Aorta (tissue), 5 donors: ENCODE data around the gene TRAF5. TPM values are rescaled to one million over a fixed set of nuclear protein-coding genes. Genes with fewer than 3 reads are reported as not detected.
"Not testable (repeated sequence)": the region's sequence is repeated elsewhere in the genome, so short reads cannot be mapped to it uniquely, and the experiment has no call there.

Experiments
- ATAC-seq: fragments of 200-7000 bp; cut with Tn5 transposase; one replicate; pipeline ENCODE4 v1.9.1; 2022; ENCODE audit warnings: moderate library complexity; ENCODE audit not compliant: low FRiP score
- DNase-seq, 2 donors: peaks; one replicate each; pipeline ENCODE4 v3.0.0-alpha.2; 2020
- H3K27ac ChIP-seq, 2 donors: one replicate each; pipeline ENCODE4 v1.5.1; 2013; ENCODE audit warnings: low read length in 2 of 2, mild to moderate bottlenecking in 2 of 2, moderate library complexity in 2 of 2, control low read depth in 1 of 2, inconsistent platforms in 1 of 2, low read depth in 1 of 2
- H3K27me3 ChIP-seq, 2 donors: one replicate each; pipeline ENCODE4 v1.6.1; 2013; ENCODE audit warnings: control low read depth in 1 of 2, low read length in 1 of 2, mild to moderate bottlenecking in 1 of 2, moderate library complexity in 1 of 2; ENCODE audit not compliant: insufficient read depth in 2 of 2, control insufficient read depth in 1 of 2
- H3K36me3 ChIP-seq, 2 donors: one replicate each; pipeline ENCODE4 v1.6.1; 2013; ENCODE audit warnings: control low read depth in 1 of 2, low read length in 1 of 2, mild to moderate bottlenecking in 1 of 2; ENCODE audit not compliant: insufficient read depth in 2 of 2, control insufficient read depth in 1 of 2
- H3K4me1 ChIP-seq, 2 donors: one replicate each; pipeline ENCODE4 v1.6.1; 2013; ENCODE audit warnings: low read length in 2 of 2, control low read depth in 1 of 2, mild to moderate bottlenecking in 1 of 2, moderate library complexity in 1 of 2; ENCODE audit not compliant: insufficient read depth in 2 of 2, control insufficient read depth in 1 of 2
- H3K4me3 ChIP-seq, 2 donors: one replicate each; pipeline ENCODE4 v1.5.1; 2013; ENCODE audit warnings: low read length in 2 of 2, control low read depth in 1 of 2, mild to moderate bottlenecking in 1 of 2
- H3K9me3 ChIP-seq: one replicate; pipeline ENCODE4 v1.6.1; 2013; ENCODE audit warnings: mild to moderate bottlenecking, low read length; ENCODE audit not compliant: control insufficient read depth
- WGBS, 2 donors: extraction: QIAGEN DNeasy Blood & Tissue Kit; methylation state at CpG; one replicate each; pipeline ENCODE4 v1.1.7; 2013; 5-methylcytosine and 5-hydroxymethylcytosine counted together
- intact Hi-C, 2 donors: fragments of 100-400 bp; cut with DNase I; formaldehyde crosslinking; loops; one replicate each; pipeline versions ENCODE4 v1.14.2 to v1.15.0; 2022
- polyA plus RNA-seq, 2 donors: library from polyadenylated mRNA; stranded (reverse); fragments of 200-250 nt; gene quantifications; one replicate each; pipeline ENCODE4 v1.2.3, GENCODE V29; 2013
- total RNA-seq, 2 donors: library from RNA; stranded (reverse); fragmentation: NEBNext Ultra II Directional; extraction: Animal tissue kit (Norgen Biotek cat#: 25700); gene quantifications; one replicate each; pipeline ENCODE4 v1.2.1, GENCODE V29; 2021
- donor health status: healthy with polysubstance abuse.
- donor health status: Bipolar disorder and iron deficiency.
- donor health status: DM: no; HTN: no; CAD: no.
- donor health status: DM: no; HTN: no; CAD: no.
- donor health status: DM: yes; HTN: yes; CAD: no.

The TRAF5 gene
- total and polyA plus RNA-seq, 4 donors = 9.0 to 59.5 (median 53.2) TPM

DNA sequence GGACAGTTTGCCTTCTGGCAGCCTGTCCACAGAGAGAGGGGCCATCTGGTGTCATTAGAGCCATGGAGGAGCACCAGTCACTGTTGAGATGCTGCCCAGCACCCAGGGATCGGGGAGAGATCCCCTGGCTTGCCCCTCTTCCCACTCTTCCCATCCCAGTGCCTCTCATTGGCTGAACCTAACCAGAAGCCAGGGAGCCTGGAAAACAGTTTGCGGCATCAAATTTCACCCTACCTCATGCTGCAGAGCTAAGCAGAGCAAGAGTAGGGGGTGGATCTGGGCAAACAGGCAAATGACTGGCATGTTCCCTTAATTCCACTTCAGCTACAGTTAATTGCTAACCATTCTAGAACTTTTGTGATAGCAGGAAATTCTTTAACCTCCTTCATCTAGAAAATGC, 19.1 kb downstream of the TRAF5 start:
- H3K4me3 ChIP-seq = no peak overlapping the region
- intact Hi-C loops = no loop called here
- H3K36me3 ChIP-seq = no peaks in the 10 kb centered on the region
- no peak overlapping the region for H3K27ac ChIP-seq
- DNase-seq (no peak), ATAC-seq (no peak)
- no peaks in the 10 kb centered on the region for H3K27me3 ChIP-seq
- 71 to 79% methylated on average over 1 to 2 of the region's 2 CpGs for WGBS, 2 donors
- no peaks in the 10 kb centered on the region for H3K4me1 ChIP-seq
- no peaks in the 10 kb centered on the region for H3K9me3 ChIP-seq

GRCh38 chr1:211347077-211347844, 20.6 kb downstream of the TRAF5 start:
- no peak for DNase-seq
- ATAC-seq = no peak
- no peaks in the 10 kb centered on the region for H3K9me3 ChIP-seq
- intact Hi-C loops = no loop called here
- no peak overlapping the region for H3K4me3 ChIP-seq
- H3K27ac ChIP-seq = no peak overlapping the region
- H3K4me1 ChIP-seq = no peaks in the 10 kb centered on the region
- no peaks in the 10 kb centered on the region for H3K36me3 ChIP-seq
- 53 to 58% methylated on average over 4 of the region's 4 CpGs for WGBS, 2 donors
- H3K27me3 ChIP-seq = no peaks in the 10 kb centered on the region

DNA sequence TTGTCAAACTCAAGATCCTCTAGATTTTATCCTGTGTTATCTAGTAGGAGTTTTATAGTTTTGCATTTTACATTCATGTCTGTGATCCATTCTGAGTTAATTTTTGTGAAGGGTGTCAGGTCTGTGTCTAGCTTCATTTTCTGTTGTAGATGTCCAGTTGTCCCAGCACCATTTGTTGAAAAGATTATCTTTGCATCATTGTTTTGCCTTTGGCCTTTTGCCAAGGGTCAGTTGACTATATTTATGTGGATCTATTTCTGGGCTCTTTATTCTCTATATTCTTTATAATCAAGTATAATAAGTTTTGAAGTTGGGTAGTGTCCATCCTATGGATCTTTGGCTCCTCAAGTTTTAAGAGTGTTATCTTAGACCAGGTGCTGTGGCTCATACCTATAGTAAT, 21.9 kb downstream of the TRAF5 start:
- Histone ChIP-seq H3K4me1 (no peaks in the 10 kb centered on the region), H3K36me3 (no peaks in the 10 kb centered on the region), H3K4me3 (no peak overlapping the region), H3K27me3 (no peaks in the 10 kb centered on the region), H3K9me3 (no peaks in the 10 kb centered on the region), H3K27ac (no peak overlapping the region)
- no peak for ATAC-seq
- intact Hi-C loops = no loop called here
- no peak for DNase-seq

GRCh38 chr1:211349741-211350140, 23.1 kb downstream of the TRAF5 start:
- H3K9me3 ChIP-seq = no peaks in the 10 kb centered on the region
- H3K4me1 ChIP-seq = no peaks in the 10 kb centered on the region
- 84 to 86% methylated on average over 2 of the region's 2 CpGs for WGBS, 2 donors
- ATAC-seq = no peak
- no peaks in the 10 kb centered on the region for H3K36me3 ChIP-seq
- H3K4me3 ChIP-seq = no peak overlapping the region
- H3K27me3 ChIP-seq = no peaks in the 10 kb centered on the region
- no peak overlapping the region for H3K27ac ChIP-seq
- no peak for DNase-seq
- intact Hi-C loops = no loop called here

DNA sequence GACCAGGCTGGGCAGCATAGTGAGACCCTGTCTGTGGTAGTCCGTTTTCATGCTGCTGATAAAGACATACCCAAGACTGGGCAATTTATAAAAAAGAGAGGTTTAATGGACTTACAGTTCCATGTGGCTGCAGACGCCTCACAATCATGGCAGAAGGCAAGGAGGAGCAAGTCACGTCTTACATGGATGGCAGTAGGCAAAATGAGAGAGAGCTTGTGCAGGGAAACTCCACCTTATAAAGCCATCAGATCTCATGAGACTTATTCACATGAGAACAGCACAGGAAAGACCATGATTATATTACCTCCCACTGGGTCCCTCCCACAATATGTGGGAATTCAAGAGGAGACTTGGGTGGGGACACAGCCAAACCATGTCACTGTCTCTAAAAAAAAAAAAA, 25.4 kb downstream of the TRAF5 start:
- 97 to 98% methylated on average over 3 of the region's 3 CpGs for WGBS, 2 donors
- ATAC-seq, H3K4me3 ChIP-seq, H3K27me3 ChIP-seq, H3K9me3 ChIP-seq, intact Hi-C loops, DNase-seq, H3K36me3 ChIP-seq, H3K4me1 ChIP-seq, H3K27ac ChIP-seq: not testable (repeated sequence)

- Histone ChIP-seq H3K4me3 (no peak overlapping the region), H3K27ac (no peak overlapping the region), H3K4me1 (peaks cover 0 to 4% of the 10 kb centered on the region in 2 donors), H3K9me3 (no peaks in the 10 kb centered on the region), H3K36me3 (peaks cover 0 to 4% of the 10 kb centered on the region in 2 donors), H3K27me3 (no peaks in the 10 kb centered on the region)
- intact Hi-C loops = no loop called here
- no peak for DNase-seq
- 98 to 100% methylated on average over 2 of the region's 2 CpGs for WGBS, 2 donors
- ATAC-seq = no peak
These were observed 25.8 kb downstream of the TRAF5 start for GRCh38 chr1:211352465-211352864.

DNA sequence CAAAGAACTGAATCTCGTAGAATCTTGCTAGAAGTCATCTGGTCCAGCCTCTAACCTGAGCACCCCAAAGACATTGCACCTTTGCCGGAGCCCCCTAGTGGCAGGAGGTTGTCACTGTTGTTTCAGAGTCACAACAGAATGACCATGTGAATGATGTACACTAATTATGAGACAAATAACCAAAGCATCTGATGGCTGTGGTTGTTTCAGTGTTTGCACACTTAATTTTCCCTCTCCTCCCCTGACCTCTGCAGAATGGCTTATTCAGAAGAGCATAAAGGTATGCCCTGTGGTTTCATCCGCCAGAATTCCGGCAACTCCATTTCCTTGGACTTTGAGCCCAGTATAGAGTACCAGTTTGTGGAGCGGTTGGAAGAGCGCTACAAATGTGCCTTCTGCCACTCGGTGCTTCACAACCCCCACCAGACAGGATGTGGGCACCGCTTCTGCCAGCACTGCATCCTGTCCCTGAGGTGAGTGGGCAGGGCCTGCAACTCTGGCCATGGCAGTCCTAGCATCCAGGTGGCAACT, 26.4 kb downstream of the TRAF5 start:
- peaks cover 0 to 5% of the 10 kb centered on the region in 2 donors for H3K4me1 ChIP-seq
- DNase-seq (no peak), ATAC-seq (no peak)
- WGBS, 2 donors = 87 to 94% methylated on average over 8 of the region's 8 CpGs
- no peak overlapping the region for H3K27ac ChIP-seq
- no peaks in the 10 kb centered on the region for H3K9me3 ChIP-seq
- H3K27me3 ChIP-seq = no peaks in the 10 kb centered on the region
- intact Hi-C loops = no loop called here
- H3K4me3 ChIP-seq = no peak overlapping the region
- peaks cover 0 to 4% of the 10 kb centered on the region in 2 donors for H3K36me3 ChIP-seq

GRCh38 chr1:211353562-211354212, 27.1 kb downstream of the TRAF5 start:
- H3K4me3 ChIP-seq = no peak overlapping the region
- WGBS, 2 donors = 0% methylated on average over 1 of the region's 1 CpG
- no peak for DNase-seq

GRCh38 chr1:211355873-211356272, 29.2 kb downstream of the TRAF5 start:
- H3K9me3 ChIP-seq = no peaks in the 10 kb centered on the region
- intact Hi-C loops = no loop called here
- no peak for ATAC-seq
- H3K4me3 ChIP-seq = no peak overlapping the region
- peaks cover 0 to 4% of the 10 kb centered on the region in 2 donors for H3K36me3 ChIP-seq
- no peak overlapping the region for H3K27ac ChIP-seq
- WGBS, 2 donors = 90 to 93% methylated on average over 4 of the region's 4 CpGs
- DNase-seq = no peak
- no peaks in the 10 kb centered on the region for H3K27me3 ChIP-seq
- peaks cover 0 to 5% of the 10 kb centered on the region in 2 donors for H3K4me1 ChIP-seq

More at GRCh38 chr1:211353562-211354212, 27.1 kb downstream of the TRAF5 start:
- Histone ChIP-seq H3K4me1 (peaks cover 0 to 5% of the 10 kb centered on the region in 2 donors), H3K36me3 (peaks cover 0 to 4% of the 10 kb centered on the region in 2 donors), H3K27ac (no peak overlapping the region), H3K9me3 (no peaks in the 10 kb centered on the region), H3K27me3 (no peaks in the 10 kb centered on the region)
- no peak for ATAC-seq
- intact Hi-C loops = no loop called here
